Heart right ventricle (tissue), 16 donors: ENCODE measurements around the gene VAMP2. TPM values are rescaled to one million over a fixed set of nuclear protein-coding genes. Genes with fewer than 3 reads are reported as not detected.

ENCODE experiments used
- ATAC-seq, 8 donors: fragments of 200-7000 bp; cut with Tn5 transposase; one replicate each; pipeline ENCODE4 v1.9.1; 2020; ENCODE audit warnings: mild to moderate bottlenecking in 8 of 8, moderate library complexity in 8 of 8, moderate number of reproducible peaks in 1 of 8
- DNase-seq, 2 donors: peaks; one replicate each; pipeline ENCODE4 v3.0.0-alpha.2; 2020
- H3K27ac ChIP-seq, 10 donors: fragments of 200-600 bp; sonication (generic) in 2 of 10; one replicate each; pipeline versions ENCODE4 v1.5.0 to v1.8.0; 2020 to 2022; ENCODE audit warnings: mild to moderate bottlenecking in 3 of 10
- H3K27me3 ChIP-seq, 7 donors: fragments of 200-600 bp; one replicate each; pipeline ENCODE4 v1.8.0; 2021 to 2022; ENCODE audit warnings: mild to moderate bottlenecking in 2 of 7
- H3K36me3 ChIP-seq, 9 donors: fragments of 200-600 bp; sonication (generic) in 1 of 9; one replicate each; pipeline versions ENCODE4 v1.5.0 to v1.8.0; 2020 to 2022; ENCODE audit warnings: mild to moderate bottlenecking in 2 of 9
- H3K4me1 ChIP-seq, 9 donors: fragments of 200-600 bp; sonication (generic) in 1 of 9; one replicate each; pipeline versions ENCODE4 v1.5.0 to v1.8.0; 2020 to 2022; ENCODE audit warnings: mild to moderate bottlenecking in 4 of 9
- H3K4me3 ChIP-seq, 10 donors: fragments of 200-600 bp; sonication (generic) in 2 of 10; one replicate each; pipeline versions ENCODE4 v1.5.0 to v1.8.0; 2020 to 2022; ENCODE audit warnings: mild to moderate bottlenecking in 7 of 10, moderate library complexity in 2 of 10
- H3K9me3 ChIP-seq, 11 donors: fragments of 200-600 bp in 10 of 11; sonication (generic) in 2 of 11; one replicate each; pipeline versions ENCODE4 v1.5.0 to v1.8.0; 2013 to 2022; ENCODE audit warnings: mild to moderate bottlenecking in 2 of 11, control low read depth in 1 of 11, moderate library complexity in 1 of 11
- WGBS, 2 donors: extraction: QIAGEN DNeasy Blood & Tissue Kit; methylation state at CpG; one replicate each; pipeline ENCODE4 v1.1.7; 2013; ENCODE audit warnings: inconsistent platforms in 1 of 2; 5-methylcytosine and 5-hydroxymethylcytosine counted together
- intact Hi-C, 10 donors: fragments of 100-400 bp; cut with DNase I; formaldehyde crosslinking; loops; one replicate each; pipeline versions ENCODE4 v1.11.1 to v1.14.2; 2022
- polyA plus RNA-seq, 2 donors: library from polyadenylated mRNA; stranded (reverse); fragments of 200-250 nt; gene quantifications; one replicate each; pipeline ENCODE4 v1.2.3, GENCODE V29; 2013
- total RNA-seq, 10 donors: library from RNA; stranded (reverse); fragmentation: NEBNext Ultra II Directional in 3 of 10; extraction: Animal tissue kit (Norgen Biotek cat#: 25700) in 3 of 10; gene quantifications; one replicate each; pipeline versions ENCODE4 v1.2.1 to v1.2.4, GENCODE V29; 2021 to 2023
- TF ChIP-seq, protein P1 (sequence below), 9 donors: fragments of 200-600 bp; sonication (generic) in 2 of 9; IDR thresholded peaks; one replicate each; pipeline versions ENCODE4 v1.5.0 to v1.8.0; 2021 to 2022; ENCODE audit warnings: antibody characterized with exemption in 9 of 9, mild to moderate bottlenecking in 5 of 9, moderate library complexity in 1 of 9
- donor health status: Arrhythmogenic right ventricular cardiomyopathy.
- donor health status: ischemic (EF 13 %, LVEDD 7.1; RV severe dilation, severe dysfunction).
- donor health status: healthy with polysubstance abuse.
- donor health status: DM: no; HTN: yes; CAD: no.
- donor health status: DM: no; HTN: no; CAD: no.
- donor health status: ischemic (EF 25% LVEDD 6.9; RV normal size, moderate dysfunction).
- donor health status: ischemic (EF 25% LVEDD 5.7; RV mildly dilated, moderate dysfunction).
- donor health status: healthy.
- donor health status: DM: yes; HTN: yes; CAD: no.
- donor health status: Ischemic cardiomyopathy.
- donor health status: ischemic (EF 35%, LVEDD 5.7; RV mildly dilated, moderate dysfunction).
- donor health status: nonischemic (EF 11% LVEDD 7.7; RV severe dilation, severe dysfunction).
- donor health status: DM: yes; HTN: yes; CAD: no.
- donor health status: PGD.
- donor health status: ischemic (EF 29% LVEDD 5.4; RV normal size, mild dysfunction).
- donor health status: nonischemic (EF 23%, LVEDD 6.1; RV moderate dilation, normal function).

The VAMP2 gene
- total and polyA plus RNA-seq, 12 donors, result 46.8 to 67.8 (median 59.9) TPM

DNA sequence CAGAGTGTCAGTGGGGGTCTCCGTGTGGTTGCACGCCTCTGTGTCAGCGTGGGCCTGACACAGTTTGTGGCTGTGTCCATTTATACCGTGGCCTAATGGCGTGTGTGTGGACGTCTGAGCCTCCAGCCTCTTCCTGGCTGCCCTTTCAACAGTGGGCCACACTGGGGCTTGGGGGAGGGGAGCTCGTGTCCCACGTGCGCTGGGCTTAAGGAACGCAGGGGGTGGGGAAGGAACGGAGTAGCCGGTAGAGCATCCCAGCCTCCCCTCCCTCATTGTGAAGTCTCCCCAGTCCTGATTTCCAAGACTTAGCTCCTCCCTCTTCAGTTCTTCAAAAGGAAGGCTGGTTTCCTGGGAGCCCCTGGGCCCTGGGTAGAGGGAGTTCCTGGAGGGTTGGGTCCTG lies 29.3 kb downstream of the VAMP2 start:
- TF ChIP-seq, protein P1, sequence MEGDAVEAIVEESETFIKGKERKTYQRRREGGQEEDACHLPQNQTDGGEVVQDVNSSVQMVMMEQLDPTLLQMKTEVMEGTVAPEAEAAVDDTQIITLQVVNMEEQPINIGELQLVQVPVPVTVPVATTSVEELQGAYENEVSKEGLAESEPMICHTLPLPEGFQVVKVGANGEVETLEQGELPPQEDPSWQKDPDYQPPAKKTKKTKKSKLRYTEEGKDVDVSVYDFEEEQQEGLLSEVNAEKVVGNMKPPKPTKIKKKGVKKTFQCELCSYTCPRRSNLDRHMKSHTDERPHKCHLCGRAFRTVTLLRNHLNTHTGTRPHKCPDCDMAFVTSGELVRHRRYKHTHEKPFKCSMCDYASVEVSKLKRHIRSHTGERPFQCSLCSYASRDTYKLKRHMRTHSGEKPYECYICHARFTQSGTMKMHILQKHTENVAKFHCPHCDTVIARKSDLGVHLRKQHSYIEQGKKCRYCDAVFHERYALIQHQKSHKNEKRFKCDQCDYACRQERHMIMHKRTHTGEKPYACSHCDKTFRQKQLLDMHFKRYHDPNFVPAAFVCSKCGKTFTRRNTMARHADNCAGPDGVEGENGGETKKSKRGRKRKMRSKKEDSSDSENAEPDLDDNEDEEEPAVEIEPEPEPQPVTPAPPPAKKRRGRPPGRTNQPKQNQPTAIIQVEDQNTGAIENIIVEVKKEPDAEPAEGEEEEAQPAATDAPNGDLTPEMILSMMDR (IDR thresholded peaks at IDR 0.05), result no peak
- no peak for DNase-seq
- H3K9me3 ChIP-seq, result no peaks in the 10 kb centered on the region
- H3K36me3 ChIP-seq, result no peaks in the 10 kb centered on the region
- ATAC-seq, result no peak
- no peak overlapping the region for H3K4me3 ChIP-seq
- intact Hi-C loops, result no loop called here
- peaks cover 0 to 21% (median 0%) of the 10 kb centered on the region in 7 donors for H3K27me3 ChIP-seq
- 68 to 70% methylated on average over 12 of the region's 12 CpGs for WGBS, 2 donors
- H3K27ac ChIP-seq, result no peak overlapping the region
- H3K4me1 ChIP-seq, result peaks cover 0 to 10% (median 8%) of the 10 kb centered on the region in 9 donors

GRCh38 chr17:8131844-8132441 lies 30.8 kb downstream of the VAMP2 start:
- intact Hi-C loops, result no loop called here
- no peak for DNase-seq
- peaks cover 0 to 34% (median 8%) of the 10 kb centered on the region in 7 donors for H3K27me3 ChIP-seq
- no peaks in the 10 kb centered on the region for H3K9me3 ChIP-seq
- no peaks in the 10 kb centered on the region for H3K36me3 ChIP-seq
- WGBS, 2 donors, result 57 to 69% methylated on average over 3 of the region's 3 CpGs
- ATAC-seq, result no peak
- TF ChIP-seq, protein P1 (IDR thresholded peaks at IDR 0.05), result no peak
- no peak overlapping the region for H3K27ac ChIP-seq
- no peak overlapping the region for H3K4me3 ChIP-seq
- H3K4me1 ChIP-seq, result peaks cover 0 to 8% (median 5%) of the 10 kb centered on the region in 9 donors

DNA sequence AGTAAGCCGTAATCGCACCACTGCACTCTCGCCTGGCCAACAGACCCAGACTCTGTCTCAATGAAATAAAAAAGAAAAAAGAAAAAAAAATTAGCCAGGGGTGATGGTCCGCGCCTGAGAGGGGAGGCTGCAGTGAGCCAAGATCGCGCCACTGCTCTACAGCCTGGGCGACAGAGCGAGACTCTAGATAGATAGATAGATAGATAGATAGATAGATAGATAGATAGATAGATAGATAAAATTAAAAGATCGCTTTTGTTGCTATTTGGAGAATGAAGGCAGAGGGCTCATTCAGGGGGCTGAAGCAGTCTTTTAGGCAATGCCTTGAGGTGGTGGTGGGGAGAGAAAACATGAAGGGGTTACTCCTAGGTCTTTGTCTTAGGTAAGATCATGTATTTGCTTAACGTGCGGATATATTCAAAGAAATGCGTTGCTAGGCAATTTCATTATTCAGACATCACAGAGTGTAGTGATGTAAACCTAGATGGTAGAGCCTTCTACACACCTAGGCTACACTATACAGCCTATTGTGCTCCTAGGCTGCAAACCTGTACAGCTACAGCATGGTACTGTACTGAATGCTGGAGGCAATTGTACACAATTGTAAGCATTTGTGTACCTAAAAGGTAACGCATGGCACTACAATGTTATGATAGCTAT lies 34.5 kb downstream of the VAMP2 start:
- TF ChIP-seq, protein P1 (IDR thresholded peaks at IDR 0.05), result no peak
- Histone ChIP-seq H3K27me3 (peaks cover 0 to 69% (median 15%) of the 10 kb centered on the region in 7 donors), H3K4me3 (no peak overlapping the region), H3K4me1 (peaks cover 13 to 41% (median 38%) of the 10 kb centered on the region in 9 donors), H3K9me3 (no peaks in the 10 kb centered on the region), H3K36me3 (no peaks in the 10 kb centered on the region), H3K27ac (no peak overlapping the region)
- intact Hi-C loops, result loop anchor here in 5 of 10 donors (5.0 to 10.0 kb wide), 4 partner anchors 34 to 97 kb away; partner anchors contain the start of gene VAMP2 (in 1 of the 5)
- ATAC-seq, result no peak
- DNase-seq, result no peak
- 83% methylated on average over 14 of the region's 14 CpGs for WGBS, 2 donors

GRCh38 chr17:8126491-8127066 lies 36.2 kb downstream of the VAMP2 start:
- peak; percentile 42 to 71 (median 51) for ATAC-seq
- TF ChIP-seq, protein P1 (IDR thresholded peaks at IDR 0.05), result peak in 1 of 9 donors; percentile 9
- H3K9me3 ChIP-seq, result no peaks in the 10 kb centered on the region
- H3K27me3 ChIP-seq, result peaks cover 0 to 85% (median 17%) of the 10 kb centered on the region in 7 donors
- no peaks in the 10 kb centered on the region for H3K36me3 ChIP-seq
- intact Hi-C loops, result loop anchor here in 5 of 10 donors (5.0 to 10.0 kb wide), 4 partner anchors 36 to 98 kb away; partner anchors contain the start of gene VAMP2 (in 1 of the 5)
- 0% methylated on average over 20 to 45 of the region's 45 CpGs for WGBS, 2 donors
- DNase-seq, result peak; percentile 42 to 63
- H3K4me3 ChIP-seq, result peak overlapping the region; percentile 40 to 91 (median 70)
- H3K4me1 ChIP-seq, result peaks cover 17 to 58% (median 55%) of the 10 kb centered on the region in 9 donors
- H3K27ac ChIP-seq, result peak overlapping the region in 9 of 10 donors; percentile 51 to 82 (median 64)
